NT2/D1 (cell line): ENCODE results near the gene ADPRH.

Experiments used
- SUZ12 ChIP-seq: IDR thresholded peaks from 2 replicates; pipeline ENCODE4 v1.6.1; 2011; ENCODE audit not compliant: insufficient read length, insufficient read depth; ENCODE audit errors: extremely low read depth
- YY1 ChIP-seq: IDR thresholded peaks from 2 replicates; pipeline ENCODE4 v1.6.1; 2011; ENCODE audit not compliant: insufficient read length, insufficient read depth

GRCh38 chr3:119571688-119572087 lies 7.6 kb upstream of the ADPRH start:
- no peak for TF ChIP-seq SUZ12
- no peak for TF ChIP-seq YY1
